Activated CD4-positive, CD25-positive, alpha-beta regulatory T cell (primary cell): ENCODE data around the gene RALGAPA2.

Experiments used
- DNase-seq, 4 experiments: peaks; one replicate each; lab custom pipeline; 2025; lab: John Stamatoyannopoulos, UW

RALGAPA2 gene

GRCh38 chr20:20683481-20684321, 28.7 kb downstream of the RALGAPA2 start:
- DNase-seq: no peak

- DNase-seq: no peak
These were observed 29.4 kb downstream of the RALGAPA2 start for GRCh38 chr20:20683020-20683419.

- no peak for DNase-seq
These were observed 31.4 kb downstream of the RALGAPA2 start for GRCh38 chr20:20680991-20681508.

GRCh38 chr20:20679316-20679715, 33.1 kb downstream of the RALGAPA2 start:
- no peak for DNase-seq

GRCh38 chr20:20677186-20677585, 35.3 kb downstream of the RALGAPA2 start:
- DNase-seq: no peak

- DNase-seq: no peak
These were observed 43.8 kb downstream of the RALGAPA2 start for GRCh38 chr20:20668639-20669038.

GRCh38 chr20:20666359-20666758, 46.1 kb downstream of the RALGAPA2 start:
- DNase-seq: no peak

- no peak for DNase-seq
These were observed 46.7 kb downstream of the RALGAPA2 start for GRCh38 chr20:20665606-20666332.

- DNase-seq: no peak
These were observed 47.5 kb downstream of the RALGAPA2 start for GRCh38 chr20:20664795-20665589.

GRCh38 chr20:20663841-20664240, 48.6 kb downstream of the RALGAPA2 start:
- DNase-seq: no peak

GRCh38 chr20:20658871-20659431, 53.5 kb downstream of the RALGAPA2 start:
- DNase-seq: no peak

- no peak for DNase-seq
These were observed 54.3 kb downstream of the RALGAPA2 start for GRCh38 chr20:20658123-20658522.

GRCh38 chr20:20657092-20657491, 55.4 kb downstream of the RALGAPA2 start:
- no peak for DNase-seq

GRCh38 chr20:20655883-20656282, 56.6 kb downstream of the RALGAPA2 start:
- no peak for DNase-seq

GRCh38 chr20:20649945-20650344, 62.5 kb downstream of the RALGAPA2 start:
- DNase-seq: no peak

- no peak for DNase-seq
These were observed 68.5 kb downstream of the RALGAPA2 start for GRCh38 chr20:20643927-20644326.

- DNase-seq: no peak
These were observed 70.7 kb downstream of the RALGAPA2 start for GRCh38 chr20:20641783-20642182.

GRCh38 chr20:20638878-20639277, 73.6 kb downstream of the RALGAPA2 start:
- no peak for DNase-seq

- no peak for DNase-seq
These were observed 74.3 kb downstream of the RALGAPA2 start for GRCh38 chr20:20637998-20638725.

- no peak for DNase-seq
These were observed 77.4 kb downstream of the RALGAPA2 start for GRCh38 chr20:20635006-20635405.

GRCh38 chr20:20632644-20633043, 79.8 kb downstream of the RALGAPA2 start:
- no peak for DNase-seq
